Measurements from ENCODE around the gene TTC4. TPM values are rescaled to one million over a fixed set of nuclear protein-coding genes. Genes with fewer than 3 reads are reported as not detected.

The TTC4 gene
- polyA plus RNA-seq, 1 of the 3 experiments (the other 2 are of a cell fraction) = 17.9 TPM

GRCh38 chr1:54750596-54750995 lies 34.9 kb downstream of the TTC4 start:
- Histone ChIP-seq H3K9me3 (no peaks in the 10 kb centered on the region), H3F3A (replicated peaks; ENCODE audit: insufficient read depth) (no peaks in the 10 kb centered on the region), H3K27me3 (ENCODE audit: insufficient read depth) (no peaks in the 10 kb centered on the region), H3K27ac (ENCODE audit: low read depth in 2 of 2, low read length in 1 of 2) (no peak overlapping the region), H3K9me2 (no peaks in the 10 kb centered on the region), H3K9ac (no peak overlapping the region), H3K4me1 (ENCODE audit: control insufficient read depth in 1 of 2, insufficient read depth in 2 of 2, low read depth in 1 of 2, low read length in 1 of 2) (peaks cover 0 to 2% of the 10 kb centered on the region in 2 experiments; a peak in 1 of 4 replicates), H2AFZ (ENCODE audit: low read depth) (no peak overlapping the region), H4K20me1 (ENCODE audit: insufficient read depth) (no peaks in the 10 kb centered on the region), H3K79me2 (ENCODE audit: insufficient read depth) (no peaks in the 10 kb centered on the region), H3K4me3 (ENCODE audit: low read depth in 2 of 2, low read length in 1 of 2) (no peak overlapping the region), H3K36me3 (replicated peaks in 1 of 2; ENCODE audit: control insufficient read depth in 1 of 2, insufficient read depth in 2 of 2, low read length in 1 of 2) (no peaks in the 10 kb centered on the region), H3K4me2 (no peak overlapping the region)
- TF ChIP-seq POLR2AphosphoS5 (IDR thresholded peaks at IDR 0.05; ENCODE audit: low read depth, low read length) = no peak
- TF ChIP-seq IRF3 (IDR thresholded peaks at IDR 0.05; ENCODE audit: low read depth, low read length) = no peak
- TF ChIP-seq YY1 (IDR thresholded peaks at IDR 0.05; ENCODE audit: low read depth) = no peak
- TF ChIP-seq MEF2A (IDR thresholded peaks at IDR 0.05; ENCODE audit: borderline replicate concordance, low read depth) = no peak
- no peak for TF ChIP-seq FOSL2 (IDR thresholded peaks at IDR 0.05; ENCODE audit: borderline replicate concordance, low read depth)
- no peak for TF ChIP-seq SMC3 (IDR thresholded peaks at IDR 0.05; ENCODE audit: low read depth, low read length)
- no peak for TF ChIP-seq TAF1 (IDR thresholded peaks at IDR 0.05; ENCODE audit: borderline replicate concordance, low read depth, low read length)
- no peak for TF ChIP-seq FOXJ3 (CRISPR knock-in tag; IDR thresholded peaks at IDR 0.05)
- TF ChIP-seq MAX (IDR thresholded peaks at IDR 0.05; ENCODE audit: low read depth) = no peak
- no peak for TF ChIP-seq SIN3A (IDR thresholded peaks at IDR 0.05; ENCODE audit: borderline replicate concordance, low read depth, low read length)
- no peak for TF ChIP-seq GATA2 (CRISPR knock-in tag; IDR thresholded peaks at IDR 0.05)
- no peak for TF ChIP-seq RCOR1 (IDR thresholded peaks at IDR 0.05; ENCODE audit: low read length)
- TF ChIP-seq USF1 (IDR thresholded peaks at IDR 0.05; ENCODE audit: borderline replicate concordance, low read depth) = no peak
- TF ChIP-seq USF2 (IDR thresholded peaks at IDR 0.05; ENCODE audit: borderline replicate concordance, low read depth, low read length) = no peak
- TF ChIP-seq NRF1 (IDR thresholded peaks at IDR 0.05; ENCODE audit: low read depth, low read length) = no peak
- no peak for TF ChIP-seq TEAD4 (IDR thresholded peaks at IDR 0.05; ENCODE audit: borderline replicate concordance, insufficient read depth)
- TF ChIP-seq FOXM1 (IDR thresholded peaks at IDR 0.05; ENCODE audit: low read depth) = no peak
- TF ChIP-seq RXRA (IDR thresholded peaks at IDR 0.05; ENCODE audit: borderline replicate concordance, low read depth) = no peak
- no peak for TF ChIP-seq JUND (IDR thresholded peaks at IDR 0.05)
- no peak for TF ChIP-seq TCF12 (IDR thresholded peaks at IDR 0.05)
- POLR2A ChIA-PET = no interaction called here
- CTCF ChIA-PET = no interaction called here
- no peak for DNase-seq
- WGBS (ENCODE audit: low lambda C conversion rate) = 76% methylated on average over 5 of the region's 6 CpGs
